ENCODE results near the gene NEO1.

Gene NEO1

GRCh38 chr15:73019154-73019553 lies 33.1 kb upstream of the NEO1 start:
- in situ Hi-C loops (cut with HindIII; ENCODE audit: low pct_unique_long_range_greater_than_20kb, low sequenced_read_pairs) = no loop called here
- DNase-seq (ENCODE audit: low read depth in 1 of 2, low spot score in 1 of 2) = no peak
- TF ChIP-seq JUND (IDR thresholded peaks at IDR 0.05; ENCODE audit: low read depth) = no peak

- TF ChIP-seq JUND (IDR thresholded peaks at IDR 0.05; ENCODE audit: low read depth) = no peak
- DNase-seq (ENCODE audit: low read depth in 1 of 2, low spot score in 1 of 2) = no peak
- in situ Hi-C loops (cut with HindIII; ENCODE audit: low pct_unique_long_range_greater_than_20kb, low sequenced_read_pairs) = no loop called here
These were observed 32.6 kb upstream of the NEO1 start for GRCh38 chr15:73019601-73020146.

GRCh38 chr15:73021139-73021621 lies 31.1 kb upstream of the NEO1 start:
- TF ChIP-seq JUND (IDR thresholded peaks at IDR 0.05; ENCODE audit: low read depth) = no peak
- in situ Hi-C loops (cut with HindIII; ENCODE audit: low pct_unique_long_range_greater_than_20kb, low sequenced_read_pairs) = no loop called here
- DNase-seq (ENCODE audit: low read depth in 1 of 2, low spot score in 1 of 2) = no peak

- no peak for TF ChIP-seq JUND (IDR thresholded peaks at IDR 0.05; ENCODE audit: low read depth)
- in situ Hi-C loops (cut with HindIII; ENCODE audit: low pct_unique_long_range_greater_than_20kb, low sequenced_read_pairs) = no loop called here
- DNase-seq (ENCODE audit: low read depth in 1 of 2, low spot score in 1 of 2) = no peak
These were observed 30.1 kb upstream of the NEO1 start for GRCh38 chr15:73022161-73022560.

GRCh38 chr15:73023071-73023470 lies 29.2 kb upstream of the NEO1 start:
- DNase-seq (ENCODE audit: low read depth in 1 of 2, low spot score in 1 of 2) = no peak
- no peak for TF ChIP-seq JUND (IDR thresholded peaks at IDR 0.05; ENCODE audit: low read depth)
- in situ Hi-C loops (cut with HindIII; ENCODE audit: low pct_unique_long_range_greater_than_20kb, low sequenced_read_pairs) = no loop called here

GRCh38 chr15:73024168-73024567 lies 28.1 kb upstream of the NEO1 start:
- in situ Hi-C loops (cut with HindIII; ENCODE audit: low pct_unique_long_range_greater_than_20kb, low sequenced_read_pairs) = no loop called here
- no peak for DNase-seq (ENCODE audit: low read depth in 1 of 2, low spot score in 1 of 2)
- no peak for TF ChIP-seq JUND (IDR thresholded peaks at IDR 0.05; ENCODE audit: low read depth)

GRCh38 chr15:73026511-73027054 lies 25.7 kb upstream of the NEO1 start:
- no peak for DNase-seq (ENCODE audit: low read depth in 1 of 2, low spot score in 1 of 2)
- TF ChIP-seq JUND (IDR thresholded peaks at IDR 0.05; ENCODE audit: low read depth) = no peak
- in situ Hi-C loops (cut with HindIII; ENCODE audit: low pct_unique_long_range_greater_than_20kb, low sequenced_read_pairs) = no loop called here

- in situ Hi-C loops (cut with HindIII; ENCODE audit: low pct_unique_long_range_greater_than_20kb, low sequenced_read_pairs) = no loop called here
- TF ChIP-seq JUND (IDR thresholded peaks at IDR 0.05; ENCODE audit: low read depth) = no peak
- DNase-seq (ENCODE audit: low read depth in 1 of 2, low spot score in 1 of 2) = no peak
These were observed 24.2 kb upstream of the NEO1 start for GRCh38 chr15:73028031-73028430.

GRCh38 chr15:73028831-73029451 lies 23.3 kb upstream of the NEO1 start:
- no peak for TF ChIP-seq JUND (IDR thresholded peaks at IDR 0.05; ENCODE audit: low read depth)
- in situ Hi-C loops (cut with HindIII; ENCODE audit: low pct_unique_long_range_greater_than_20kb, low sequenced_read_pairs) = no loop called here
- DNase-seq (ENCODE audit: low read depth in 1 of 2, low spot score in 1 of 2) = no peak

- in situ Hi-C loops (cut with HindIII; ENCODE audit: low pct_unique_long_range_greater_than_20kb, low sequenced_read_pairs) = no loop called here
- TF ChIP-seq JUND (IDR thresholded peaks at IDR 0.05; ENCODE audit: low read depth) = no peak
- no peak for DNase-seq (ENCODE audit: low read depth in 1 of 2, low spot score in 1 of 2)
These were observed 22.1 kb upstream of the NEO1 start for GRCh38 chr15:73030122-73030679.

GRCh38 chr15:73031648-73032047 lies 20.6 kb upstream of the NEO1 start:
- in situ Hi-C loops (cut with HindIII; ENCODE audit: low pct_unique_long_range_greater_than_20kb, low sequenced_read_pairs) = no loop called here
- no peak for DNase-seq (ENCODE audit: low read depth in 1 of 2, low spot score in 1 of 2)
- TF ChIP-seq JUND (IDR thresholded peaks at IDR 0.05; ENCODE audit: low read depth) = no peak

GRCh38 chr15:73033611-73034010 lies 18.7 kb upstream of the NEO1 start:
- in situ Hi-C loops (cut with HindIII; ENCODE audit: low pct_unique_long_range_greater_than_20kb, low sequenced_read_pairs) = no loop called here

GRCh38 chr15:73034221-73034620 lies 18.0 kb upstream of the NEO1 start:
- no peak for DNase-seq (ENCODE audit: low read depth in 1 of 2, low spot score in 1 of 2)
- no peak for TF ChIP-seq JUND (IDR thresholded peaks at IDR 0.05; ENCODE audit: low read depth)
- in situ Hi-C loops (cut with HindIII; ENCODE audit: low pct_unique_long_range_greater_than_20kb, low sequenced_read_pairs) = no loop called here

More at GRCh38 chr15:73033611-73034010, 18.7 kb upstream of the NEO1 start:
- no peak for DNase-seq (ENCODE audit: low read depth in 1 of 2, low spot score in 1 of 2)
- TF ChIP-seq JUND (IDR thresholded peaks at IDR 0.05; ENCODE audit: low read depth) = no peak
